ENCODE measurements around the gene HSD17B14. TPM values are rescaled to one million over a fixed set of nuclear protein-coding genes. Genes with fewer than 3 reads are reported as not detected.
A peak's percentile ranks its signal among the peaks of the same experiment; 100 is the strongest.

HSD17B14 gene
- total and polyA plus RNA-seq, 9 of the 15 experiments (the other 6 are each of a cell fraction or from before 2014, with no cell fraction given) = 0.16 TPM; not detected in 8

- TF ChIP-seq ETV1 (tag; conservative IDR thresholded peaks at IDR 0.05; ENCODE audit: low read depth) = 0 out of 2 replicates have a peak, but pooled peaks have one; percentile 60
- TF ChIP-seq, protein P1, sequence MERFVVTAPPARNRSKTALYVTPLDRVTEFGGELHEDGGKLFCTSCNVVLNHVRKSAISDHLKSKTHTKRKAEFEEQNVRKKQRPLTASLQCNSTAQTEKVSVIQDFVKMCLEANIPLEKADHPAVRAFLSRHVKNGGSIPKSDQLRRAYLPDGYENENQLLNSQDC (CRISPR knock-in tag; IDR thresholded peaks at IDR 0.05) = no peak
- TF ChIP-seq ZFP30 (CRISPR knock-in tag; IDR thresholded peaks at IDR 0.05; ENCODE audit: borderline replicate concordance) = no peak
- no peak for TF ChIP-seq RBBP5 (IDR thresholded peaks at IDR 0.05; ENCODE audit: borderline replicate concordance, insufficient read depth, low read length, poor library complexity, severe bottlenecking)
- TF ChIP-seq KLF1 (tag; IDR thresholded peaks at IDR 0.05) = no peak
- no peak for TF ChIP-seq SETDB1 (IDR thresholded peaks at IDR 0.05; ENCODE audit: low read length)
- TF ChIP-seq STAT5A (IDR thresholded peaks at IDR 0.05; ENCODE audit: borderline replicate concordance, low read length) = no peak
- TF ChIP-seq HDAC1 (IDR thresholded peaks at IDR 0.05) = 0 out of 4 replicates have a peak, but pooled peaks of 1 of the 2 experiments have one; percentile 12
- no peak for TF ChIP-seq BHLHE40 (IDR thresholded peaks at IDR 0.05; ENCODE audit: low read length)
- 0 out of 2 replicates have a peak, but pooled peaks have one; percentile 2 for TF ChIP-seq ATF7 (IDR thresholded peaks at IDR 0.05)
- no peak for TF ChIP-seq MCM2 (IDR thresholded peaks at IDR 0.05; ENCODE audit: low read depth)
- no peak for TF ChIP-seq ZZZ3 (IDR thresholded peaks at IDR 0.05)
- TF ChIP-seq CREB3 (tag; conservative IDR thresholded peaks at IDR 0.05; ENCODE audit: low read depth) = 0 out of 2 replicates have a peak, but pooled peaks have one; percentile 3
- TF ChIP-seq ZNF551 (CRISPR knock-in tag; IDR thresholded peaks at IDR 0.05) = no peak
- peak; percentile 57 for TF ChIP-seq ZNF263 (CRISPR knock-in tag; IDR thresholded peaks at IDR 0.05; ENCODE audit: borderline replicate concordance)
- TF ChIP-seq CHD4 (IDR thresholded peaks at IDR 0.05; ENCODE audit: insufficient read depth, insufficient replicate concordance, low read depth, low read length, poor library complexity, severe bottlenecking) = no peak
- TF ChIP-seq, protein P2, sequence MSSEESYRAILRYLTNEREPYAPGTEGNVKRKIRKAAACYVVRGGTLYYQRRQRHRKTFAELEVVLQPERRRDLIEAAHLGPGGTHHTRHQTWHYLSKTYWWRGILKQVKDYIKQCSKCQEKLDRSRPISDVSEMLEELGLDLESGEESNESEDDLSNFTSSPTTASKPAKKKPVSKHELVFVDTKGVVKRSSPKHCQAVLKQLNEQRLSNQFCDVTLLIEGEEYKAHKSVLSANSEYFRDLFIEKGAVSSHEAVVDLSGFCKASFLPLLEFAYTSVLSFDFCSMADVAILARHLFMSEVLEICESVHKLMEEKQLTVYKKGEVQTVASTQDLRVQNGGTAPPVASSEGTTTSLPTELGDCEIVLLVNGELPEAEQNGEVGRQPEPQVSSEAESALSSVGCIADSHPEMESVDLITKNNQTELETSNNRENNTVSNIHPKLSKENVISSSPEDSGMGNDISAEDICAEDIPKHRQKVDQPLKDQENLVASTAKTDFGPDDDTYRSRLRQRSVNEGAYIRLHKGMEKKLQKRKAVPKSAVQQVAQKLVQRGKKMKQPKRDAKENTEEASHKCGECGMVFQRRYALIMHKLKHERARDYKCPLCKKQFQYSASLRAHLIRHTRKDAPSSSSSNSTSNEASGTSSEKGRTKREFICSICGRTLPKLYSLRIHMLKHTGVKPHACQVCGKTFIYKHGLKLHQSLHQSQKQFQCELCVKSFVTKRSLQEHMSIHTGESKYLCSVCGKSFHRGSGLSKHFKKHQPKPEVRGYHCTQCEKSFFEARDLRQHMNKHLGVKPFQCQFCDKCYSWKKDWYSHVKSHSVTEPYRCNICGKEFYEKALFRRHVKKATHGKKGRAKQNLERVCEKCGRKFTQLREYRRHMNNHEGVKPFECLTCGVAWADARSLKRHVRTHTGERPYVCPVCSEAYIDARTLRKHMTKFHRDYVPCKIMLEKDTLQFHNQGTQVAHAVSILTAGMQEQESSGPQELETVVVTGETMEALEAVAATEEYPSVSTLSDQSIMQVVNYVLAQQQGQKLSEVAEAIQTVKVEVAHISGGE (CRISPR knock-in tag; IDR thresholded peaks at IDR 0.05) = no peak
- TF ChIP-seq GTF2E2 (tag; IDR thresholded peaks at IDR 0.05) = no peak
- TF ChIP-seq, protein P3, sequence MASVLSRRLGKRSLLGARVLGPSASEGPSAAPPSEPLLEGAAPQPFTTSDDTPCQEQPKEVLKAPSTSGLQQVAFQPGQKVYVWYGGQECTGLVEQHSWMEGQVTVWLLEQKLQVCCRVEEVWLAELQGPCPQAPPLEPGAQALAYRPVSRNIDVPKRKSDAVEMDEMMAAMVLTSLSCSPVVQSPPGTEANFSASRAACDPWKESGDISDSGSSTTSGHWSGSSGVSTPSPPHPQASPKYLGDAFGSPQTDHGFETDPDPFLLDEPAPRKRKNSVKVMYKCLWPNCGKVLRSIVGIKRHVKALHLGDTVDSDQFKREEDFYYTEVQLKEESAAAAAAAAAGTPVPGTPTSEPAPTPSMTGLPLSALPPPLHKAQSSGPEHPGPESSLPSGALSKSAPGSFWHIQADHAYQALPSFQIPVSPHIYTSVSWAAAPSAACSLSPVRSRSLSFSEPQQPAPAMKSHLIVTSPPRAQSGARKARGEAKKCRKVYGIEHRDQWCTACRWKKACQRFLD (CRISPR knock-in tag; IDR thresholded peaks at IDR 0.05) = no peak
- TF ChIP-seq SIN3A (IDR thresholded peaks at IDR 0.05; ENCODE audit: borderline replicate concordance in 2 of 2, control insufficient read depth in 1 of 2, low read depth in 2 of 2, low read length in 2 of 2) = no peak
Observed at GRCh38 chr19:48836089-48837017, at the start of gene HSD17B14 (continued).

All from K562 (cell line).